Brain microvascular endothelial cell (primary cell): ENCODE measurements around the gene MISP.

Experiments
- DNase-seq: peaks from one replicate; pipeline ENCODE4 v3.0.0-alpha.2; 2020
- H3K27ac ChIP-seq: fragments of 250-450 bp; sonication (Bioruptor Pico); 2 replicates; pipeline ENCODE4 v1.5.1; 2020; ENCODE audit warnings: mild to moderate bottlenecking, moderate library complexity
- H3K27me3 ChIP-seq: fragments of 250-450 bp; sonication (Bioruptor Pico); replicated peaks from 2 replicates; pipeline ENCODE4 v1.5.1; 2020; ENCODE audit warnings: mild to moderate bottlenecking
- H3K36me3 ChIP-seq: fragments of 250-450 bp; sonication (Bioruptor Pico); replicated peaks from 2 replicates; pipeline ENCODE4 v1.5.1; 2020; ENCODE audit warnings: mild to moderate bottlenecking
- H3K4me3 ChIP-seq: 2 replicates; pipeline ENCODE4 v1.5.1; 2011; ENCODE audit warnings: low read depth, mild to moderate bottlenecking, control low read depth, low read length, moderate library complexity
- CTCF ChIP-seq: IDR thresholded peaks from 2 replicates; pipeline ENCODE4 v1.5.1; 2011; ENCODE audit warnings: low read depth, mild to moderate bottlenecking, moderate library complexity, low read length, control low read depth, inconsistent platforms; ENCODE audit errors: missing control alignments
- in situ Hi-C: cut with HindIII; loops from 2 replicates; pipeline ENCODE4 v1.10.0; 2017; ENCODE audit warnings: low sequenced_read_pairs, low pct_ligation_motif_present

Gene MISP

GRCh38 chr19:772063-772462 is 21.2 kb downstream of the MISP start:
- DNase-seq, result no peak
- no peaks in the 10 kb centered on the region for H3K36me3 ChIP-seq
- TF ChIP-seq CTCF, result no peak
- no peak overlapping the region for H3K27ac ChIP-seq
- no peak overlapping the region for H3K4me3 ChIP-seq
- in situ Hi-C loops, result no loop called here
- H3K27me3 ChIP-seq, result no peaks in the 10 kb centered on the region

GRCh38 chr19:772730-773436 is 22.0 kb downstream of the MISP start:
- no peak overlapping the region for H3K4me3 ChIP-seq
- no peak for DNase-seq
- TF ChIP-seq CTCF, result no peak
- in situ Hi-C loops, result no loop called here
- no peaks in the 10 kb centered on the region for H3K36me3 ChIP-seq
- H3K27ac ChIP-seq, result no peak overlapping the region
- no peaks in the 10 kb centered on the region for H3K27me3 ChIP-seq

DNA sequence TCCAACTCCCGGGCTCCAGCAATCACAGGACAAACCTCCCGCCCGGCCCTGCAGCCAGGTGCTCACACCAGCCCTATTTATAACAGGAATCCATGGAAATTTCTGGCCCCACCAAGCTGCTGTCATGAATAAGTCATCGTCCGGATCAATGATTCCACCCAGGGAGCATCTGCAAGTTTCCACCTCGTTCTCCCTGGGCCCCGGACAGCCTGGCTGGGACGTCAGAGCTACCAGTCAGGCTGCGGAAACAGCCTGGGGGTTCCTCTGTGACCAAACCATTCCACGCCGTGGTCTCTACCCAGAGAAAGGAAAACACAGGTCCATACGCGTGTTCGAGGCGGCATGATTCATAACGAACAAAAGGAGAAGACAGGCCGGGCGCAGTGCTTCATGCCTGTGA is 25.6 kb downstream of the MISP start:
- no peak for TF ChIP-seq CTCF
- DNase-seq, result no peak
- Histone ChIP-seq H3K27ac (no peak overlapping the region), H3K4me3 (no peak overlapping the region), H3K27me3 (no peaks in the 10 kb centered on the region), H3K36me3 (no peaks in the 10 kb centered on the region)
- in situ Hi-C loops, result no loop called here

DNA sequence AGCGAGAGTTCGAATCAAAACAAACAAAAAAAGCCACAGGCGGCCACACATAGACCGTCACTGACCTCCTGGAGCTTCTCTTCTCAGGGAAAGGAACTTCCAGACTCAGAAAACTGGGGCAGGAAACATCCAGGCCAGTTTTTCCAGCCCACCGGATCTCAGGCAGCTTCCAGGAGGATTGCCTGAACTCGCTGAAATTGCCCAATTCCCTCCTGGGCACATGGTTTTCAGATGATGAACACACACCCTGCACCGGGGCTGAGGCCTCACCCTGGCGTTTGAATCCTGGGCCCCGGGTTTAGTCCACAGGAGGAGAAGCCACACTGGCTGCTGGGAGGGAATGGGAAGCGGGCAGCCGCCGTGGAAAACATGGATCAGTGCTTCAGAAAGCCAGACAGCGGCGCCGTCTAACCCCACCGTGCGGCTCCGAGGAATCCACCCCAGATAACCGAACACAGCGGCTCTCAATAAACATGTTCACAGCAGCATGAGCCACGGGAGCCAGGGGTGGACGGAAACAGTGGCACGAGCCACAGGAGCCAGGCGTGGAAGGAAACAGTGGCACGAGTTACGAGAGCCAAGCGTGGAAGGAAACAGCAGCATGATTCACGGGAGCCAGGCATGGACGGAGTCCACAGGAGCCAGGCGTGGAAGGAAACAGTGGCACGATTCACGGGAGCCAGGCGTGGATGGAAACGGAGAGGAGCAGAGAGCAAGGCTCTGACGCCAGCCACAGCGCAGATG is 28.2 kb downstream of the MISP start:
- peak; percentile 93 for DNase-seq
- Histone ChIP-seq H3K4me3 (no peak overlapping the region), H3K27ac (peak overlapping the region; percentile 45)

DNA sequence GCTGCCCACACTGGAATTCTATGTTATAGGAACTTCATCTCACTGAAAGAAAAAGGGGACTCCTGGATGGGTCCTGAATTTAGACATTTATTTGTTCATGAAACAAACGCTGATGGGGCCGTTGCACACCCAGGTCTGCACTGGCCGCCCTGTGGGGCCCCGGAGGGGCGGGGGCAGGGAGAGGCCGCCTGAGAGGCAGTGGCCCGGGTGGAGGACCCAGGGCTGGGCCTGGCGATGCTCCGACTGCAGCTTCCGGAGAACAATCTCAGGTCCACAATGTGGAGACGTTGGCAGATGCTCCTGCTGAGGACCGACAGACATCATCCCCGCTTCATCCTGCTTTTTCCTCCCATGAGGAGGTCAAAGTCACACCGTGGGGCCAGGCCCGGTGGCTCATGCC is 30.0 kb downstream of the MISP start:
- H3K36me3 ChIP-seq, result no peaks in the 10 kb centered on the region
- TF ChIP-seq CTCF, result no peak
- in situ Hi-C loops, result no loop called here
- no peak overlapping the region for H3K4me3 ChIP-seq
- no peak for DNase-seq
- no peaks in the 10 kb centered on the region for H3K27me3 ChIP-seq
- no peak overlapping the region for H3K27ac ChIP-seq

More for the DNA sequence above, 28.2 kb downstream of the MISP start:
- Histone ChIP-seq H3K36me3 (no peaks in the 10 kb centered on the region), H3K27me3 (no peaks in the 10 kb centered on the region)
- no peak for TF ChIP-seq CTCF
- in situ Hi-C loops, result no loop called here
